AG08395 (cell line): ENCODE results near the gene LCE1C.

Experiments
- DNase-seq: peaks from one replicate; pipeline ENCODE4 v3.0.0; 2012; ENCODE audit warnings: mixed read lengths, low spot score

LCE1C gene, protein sequence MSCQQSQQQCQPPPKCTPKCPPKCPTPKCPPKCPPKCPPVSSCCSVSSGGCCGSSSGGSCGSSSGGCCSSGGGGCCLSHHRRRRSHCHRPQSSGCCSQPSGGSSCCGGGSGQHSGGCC

GRCh38 chr1:152806576-152806975, at the start of gene LCE1C:
Gene LCE1C, minus strand, starts transcription at chr1:152806651. Its CDS starts 1,173 bp downstream, at chr1:152805478.
- DNase-seq: no peak

- DNase-seq: no peak
Observed at GRCh38 chr1:152855661-152856060, 49.2 kb upstream of the LCE1C start.

DNA sequence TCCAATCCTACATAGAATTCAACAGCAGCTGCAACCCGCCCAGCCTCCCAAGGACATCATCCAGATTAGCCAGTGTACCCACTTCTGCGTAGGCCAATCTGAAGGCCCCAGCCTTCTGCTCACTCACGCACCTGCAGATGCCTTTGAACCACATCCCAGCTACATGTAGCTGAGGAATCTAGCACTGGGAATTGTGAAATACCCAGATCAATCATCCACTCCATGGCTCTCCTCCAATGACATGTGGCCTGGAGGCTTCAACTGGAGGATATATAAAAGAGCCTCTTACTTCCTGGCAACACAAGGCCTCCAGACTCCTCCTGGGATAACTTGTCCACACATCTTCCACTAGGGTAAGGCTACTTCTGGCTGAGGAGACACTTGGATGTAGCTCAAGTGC, 36.1 kb upstream of the LCE1C start, which contains the start of gene LCE6A:
Gene LCE6A (plus strand): TSS at position 301 of the 400 bp plus-strand sequence. CDS start 665 bp downstream, outside the sequence.
- DNase-seq: no peak

- no peak for DNase-seq
Observed at GRCh38 chr1:152836870-152837269, 30.4 kb upstream of the LCE1C start.

DNA sequence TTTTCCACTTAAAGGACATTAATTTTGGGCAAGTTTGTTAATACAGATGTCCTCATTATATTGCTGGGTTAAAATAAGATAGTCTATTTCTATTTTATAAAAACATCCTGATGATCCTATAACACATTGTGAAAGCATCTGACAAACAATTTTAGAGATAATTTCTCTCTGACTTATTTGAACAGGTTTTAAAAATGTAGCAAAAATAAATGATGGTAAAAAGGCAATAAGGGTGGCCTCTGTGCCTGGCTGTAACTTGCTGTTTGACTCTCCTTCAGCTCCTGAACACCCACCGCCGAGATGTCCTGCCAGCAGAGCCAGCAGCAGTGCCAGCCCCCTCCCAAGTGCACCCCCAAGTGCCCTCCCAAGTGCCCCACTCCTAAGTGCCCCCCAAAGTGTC, 20.7 kb upstream of the LCE1C start, which contains the start of gene LCE1A:
Gene LCE1A (plus strand): TSS at position 301 of the 400 bp plus-strand sequence. CDS start 0 bp downstream, at position 301.
- DNase-seq: no peak

DNA sequence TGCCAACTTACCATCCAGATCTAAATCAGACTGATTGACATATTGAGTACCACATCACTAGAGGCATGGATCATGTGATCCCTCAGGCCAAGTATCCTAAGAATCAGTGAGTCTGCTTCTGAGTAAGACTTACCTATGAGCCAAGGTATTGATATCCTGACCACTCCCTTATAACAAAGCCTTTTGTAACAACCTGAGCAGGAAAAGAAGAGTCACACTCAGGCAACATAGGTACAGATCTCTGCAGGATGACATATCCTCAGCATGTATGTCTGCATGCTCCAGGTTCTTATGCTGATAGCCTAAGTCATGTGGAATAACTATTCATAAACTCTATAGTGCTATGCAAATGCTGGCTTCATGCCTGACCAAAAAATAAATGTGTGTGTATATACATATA, 18.5 kb upstream of the LCE1C start:
- no peak for DNase-seq

GRCh38 chr1:152823294-152823693, 16.8 kb upstream of the LCE1C start:
- no peak for DNase-seq

GRCh38 chr1:152817309-152817708, 10.9 kb upstream of the LCE1C start:
- no peak for DNase-seq

- DNase-seq: no peak
Observed at GRCh38 chr1:152811671-152812070, 5.2 kb upstream of the LCE1C start, which contains the start of gene LCE1B. Gene LCE1B, plus strand, starts transcription at chr1:152811971. Its CDS starts 476 bp downstream, at chr1:152812447.

DNA sequence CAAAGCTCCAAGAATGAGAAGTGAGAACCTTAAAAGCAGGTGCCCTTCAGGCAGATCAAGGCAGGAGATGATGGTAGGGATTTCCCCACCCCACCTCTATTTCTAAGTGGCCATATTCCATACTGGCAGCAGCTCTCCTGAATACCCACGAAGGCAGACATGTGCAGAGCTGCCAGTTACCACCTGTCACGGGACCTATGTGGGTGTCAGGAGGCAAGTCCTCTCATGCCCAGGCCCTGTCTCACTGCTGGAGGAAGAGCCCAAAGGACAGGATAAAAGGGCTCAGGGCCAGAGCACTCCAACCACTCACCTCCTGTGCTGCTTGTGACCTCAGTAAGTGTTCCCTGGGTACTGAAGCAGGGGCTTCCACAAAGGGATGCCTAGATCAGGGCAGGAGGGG, 4.6 kb upstream of the LCE1C start:
- no peak for DNase-seq

- no peak for DNase-seq
Observed at GRCh38 chr1:152801333-152801732, 5.1 kb downstream of the LCE1C start.

- DNase-seq: no peak
Observed at GRCh38 chr1:152796421-152796820, 10.0 kb downstream of the LCE1C start, which contains the start of gene LCE1D. Gene LCE1D, plus strand, starts transcription at chr1:152796721. Its CDS starts 1,074 bp downstream, at chr1:152797795.

DNA sequence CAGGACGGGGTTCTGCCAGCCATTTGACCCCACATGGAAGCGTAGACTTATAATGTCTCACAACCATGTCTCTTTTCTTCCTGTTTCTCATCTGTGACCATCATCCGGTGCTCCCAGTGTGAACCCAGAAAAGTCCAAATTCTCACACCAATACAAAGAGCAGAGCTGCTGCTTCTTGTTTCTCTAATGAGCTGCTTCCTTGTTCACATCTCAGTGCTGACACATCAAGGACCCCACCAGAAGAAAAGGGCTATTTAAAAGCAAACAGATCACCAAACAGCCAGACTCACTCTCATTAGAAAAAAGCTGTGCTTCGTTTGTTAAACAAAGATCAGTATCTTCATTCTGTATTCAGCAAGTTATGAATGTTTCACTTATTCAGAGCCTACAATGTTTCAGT, 10.8 kb downstream of the LCE1C start:
- no peak for DNase-seq

- no peak for DNase-seq
Observed at GRCh38 chr1:152786077-152786476, 20.4 kb downstream of the LCE1C start, which contains the start of gene LCE1E. Gene LCE1E, plus strand, starts transcription at chr1:152786257. Its CDS starts 1,043 bp downstream, at chr1:152787300.

DNA sequence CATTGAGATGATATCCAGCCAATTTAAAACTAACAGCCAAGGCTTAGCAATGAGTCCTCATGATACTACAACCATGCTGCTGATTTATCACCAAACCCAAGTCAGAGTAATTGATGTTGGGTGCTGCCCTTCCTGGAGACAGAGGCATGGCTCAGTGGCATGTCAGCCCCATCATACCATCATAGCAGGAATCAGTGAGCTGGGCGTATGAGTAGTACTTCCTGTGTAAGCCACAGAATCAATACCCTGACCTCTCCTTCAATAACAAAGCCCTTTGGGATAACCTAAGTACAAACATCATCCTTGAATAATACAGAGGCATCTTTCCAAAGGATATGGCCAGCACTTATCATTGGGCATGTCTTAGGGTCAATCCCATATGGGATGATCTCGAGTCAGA, 23.4 kb downstream of the LCE1C start:
- DNase-seq: no peak

GRCh38 chr1:152777510-152778137, 28.8 kb downstream of the LCE1C start:
- DNase-seq: no peak

- no peak for DNase-seq
Observed at GRCh38 chr1:152776361-152776760, 30.1 kb downstream of the LCE1C start.

DNA sequence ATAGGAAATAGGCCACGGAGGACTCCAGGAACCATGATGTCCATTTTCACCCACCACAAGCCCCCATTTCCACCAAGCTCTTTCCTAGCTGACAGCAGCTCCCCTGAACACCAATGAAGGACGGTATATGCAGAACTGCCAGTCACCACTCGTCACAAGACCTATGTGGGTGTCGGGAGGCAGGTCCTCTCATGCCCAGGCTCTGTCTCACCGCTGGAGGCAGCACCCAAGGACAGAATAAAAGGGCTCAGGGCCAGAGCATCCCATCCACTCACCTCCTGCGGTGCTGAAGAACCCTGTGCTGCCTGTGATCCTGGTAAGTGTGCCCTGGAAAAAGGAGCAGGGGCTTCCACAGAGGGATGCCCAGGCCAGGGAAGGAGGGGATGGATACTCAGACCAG, 31.6 kb downstream of the LCE1C start, which contains the start of gene LCE1F:
Gene LCE1F (plus strand): TSS at position 266 of the 400 bp plus-strand sequence. CDS start 1,232 bp downstream, outside the sequence.
- DNase-seq: no peak

DNA sequence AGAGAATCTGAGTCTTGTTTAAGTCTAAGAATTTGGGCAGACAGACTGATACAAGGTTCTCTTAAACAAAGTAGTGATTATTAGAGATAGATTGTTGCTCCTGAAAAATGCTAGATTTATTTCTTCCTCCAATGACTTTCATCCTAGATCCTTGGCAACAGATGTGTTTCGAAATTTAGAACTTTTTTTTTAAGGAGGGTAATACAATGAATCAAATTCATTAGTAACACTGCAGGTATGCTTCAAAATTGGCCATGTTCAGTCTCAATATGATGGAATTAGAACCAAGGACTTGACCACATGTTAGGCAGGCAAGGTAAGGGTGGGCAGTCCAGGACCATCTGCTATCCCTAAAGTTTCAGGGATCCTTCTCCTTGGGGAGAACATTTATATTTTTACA, 36.0 kb downstream of the LCE1C start:
- no peak for DNase-seq

- DNase-seq: no peak
Observed at GRCh38 chr1:152768847-152769533, 37.5 kb downstream of the LCE1C start.

DNA sequence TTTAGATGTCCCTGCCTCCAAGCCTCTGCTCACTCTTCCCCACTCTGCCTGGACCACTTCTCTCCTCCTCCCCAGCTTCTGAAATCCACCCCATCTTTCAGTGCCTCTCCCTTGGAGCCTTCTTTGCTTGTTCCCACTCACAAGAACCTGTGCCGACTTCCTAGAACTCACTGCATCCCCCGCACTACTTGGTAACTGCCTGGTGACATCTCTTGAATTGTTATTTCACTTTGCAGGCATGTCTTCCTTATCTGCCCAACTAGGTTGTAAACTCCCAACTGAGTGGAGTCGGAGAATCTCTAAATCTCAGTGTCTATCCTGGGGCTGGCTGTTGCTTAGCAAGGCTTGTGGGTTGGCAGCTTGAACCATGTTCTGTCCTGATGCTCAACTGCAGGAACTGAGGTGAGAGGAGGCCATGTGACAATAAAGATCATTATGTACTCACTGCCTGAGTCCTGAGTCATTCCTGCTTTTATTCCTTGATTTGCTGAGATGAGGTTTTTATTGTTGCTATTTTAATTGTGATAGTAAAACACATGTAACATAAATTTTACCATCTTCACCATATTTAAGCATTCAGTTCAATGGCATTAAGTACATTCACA, 44.7 kb downstream of the LCE1C start:
- no peak for DNase-seq

DNA sequence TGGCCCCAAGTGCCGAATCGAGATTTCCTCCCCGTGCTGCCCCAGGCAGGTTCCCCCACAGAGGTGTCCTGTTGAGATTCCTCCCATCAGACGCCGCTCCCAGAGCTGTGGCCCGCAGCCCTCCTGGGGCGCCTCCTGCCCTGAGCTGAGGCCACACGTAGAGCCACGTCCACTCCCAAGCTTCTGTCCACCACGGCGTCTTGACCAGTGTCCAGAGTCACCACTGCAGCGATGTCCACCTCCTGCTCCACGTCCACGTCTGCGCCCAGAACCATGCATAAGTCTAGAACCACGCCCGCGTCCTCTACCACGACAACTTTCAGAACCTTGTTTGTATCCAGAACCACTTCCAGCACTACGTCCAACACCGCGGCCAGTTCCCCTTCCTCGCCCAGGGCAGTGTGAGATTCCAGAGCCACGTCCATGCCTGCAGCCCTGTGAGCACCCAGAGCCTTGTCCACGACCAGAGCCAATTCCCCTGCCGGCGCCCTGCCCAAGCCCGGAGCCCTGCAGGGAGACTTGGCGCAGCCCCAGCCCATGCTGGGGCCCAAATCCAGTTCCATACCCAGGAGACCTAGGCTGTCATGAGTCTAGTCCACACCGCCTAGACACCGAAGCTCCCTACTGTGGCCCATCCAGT, 45.8 kb downstream of the LCE1C start:
- DNase-seq: no peak
